Adrenal gland (tissue), 19 donors: ENCODE measurements around the gene LAD1. TPM values are rescaled to one million over a fixed set of nuclear protein-coding genes. Genes with fewer than 3 reads are reported as not detected.

Source experiments
- DNase-seq, 7 donors: peaks; one replicate each; pipeline ENCODE4 v3.0.0-alpha.2; 2019 to 2020
- H3K27ac ChIP-seq, 5 donors: fragments of 200-600 bp; sonication (generic) in 4 of 5; 1 replicate in 3 of 5; 2 replicates in 2 of 5; pipeline versions ENCODE4 v1.5.1 to v1.8.0; 2016 to 2020; ENCODE audit warnings: mild to moderate bottlenecking in 1 of 5
- H3K27me3 ChIP-seq: fragments of 200-600 bp; 2 replicates; pipeline ENCODE4 v1.8.0; 2021
- H3K36me3 ChIP-seq, 2 donors: fragments of 200-600 bp; replicated peaks in 1 of 2; 1 replicate in 1 of 2; 2 replicates in 1 of 2; pipeline versions ENCODE4 v1.5.1 to v1.8.0; 2018 to 2022
- H3K4me1 ChIP-seq, 2 donors: fragments of 200-600 bp; replicated peaks in 1 of 2; 1 replicate in 1 of 2; 2 replicates in 1 of 2; pipeline versions ENCODE4 v1.5.1 to v1.8.0; 2018 to 2021
- H3K4me3 ChIP-seq, 4 donors: fragments of 200-600 bp; sonication (generic) in 3 of 4; one replicate each; pipeline ENCODE4 v1.5.1; 2016 to 2018
- H3K9me3 ChIP-seq, 3 donors: fragments of 200-600 bp; sonication (generic) in 1 of 3; replicated peaks in 1 of 3; 1 replicate in 2 of 3; 2 replicates in 1 of 3; pipeline versions ENCODE4 v1.5.1 to v1.8.0; 2016 to 2021
- POLR2A ChIP-seq, 2 donors: fragments of 450-650 bp; IDR thresholded peaks; one replicate each; pipeline ENCODE4 v1.6.1; 2017; ENCODE audit warnings: antibody characterized with exemption in 2 of 2, mild to moderate bottlenecking in 2 of 2, moderate library complexity in 1 of 2
- WGBS, 4 donors: extraction: QIAGEN DNeasy Blood & Tissue Kit in 2 of 4; methylation state at CpG; one replicate each; pipeline versions ENCODE4 v1.1.5 to v1.1.7; 2013 to 2017; 5-methylcytosine and 5-hydroxymethylcytosine counted together
- intact Hi-C, 2 donors: fragments of 100-400 bp; cut with DNase I; formaldehyde crosslinking; loops; one replicate each; pipeline versions ENCODE4 v1.14.1 to v1.15.0; 2022 to 2023
- long read RNA-seq, 10 donors: library from polyadenylated mRNA in 3 of 10; unstranded in 2 of 10; stranded (forward) in 1 of 10; transcript quantifications; one replicate each; pipeline ENCODE4 v2.0.0 and lab custom pipeline, GENCODE V29; 2021 to 2026
- polyA plus RNA-seq, 3 donors: library from polyadenylated mRNA; stranded (reverse); fragments of 200-250 nt in 2 of 3; fragments of 350-450 nt in 1 of 3; fragmentation: Illumina TruSeq in 1 of 3; extraction: RNeasy Lipid Tissue Mini Kit (QIAGEN cat#74804) in 1 of 3; gene quantifications; one replicate each; pipeline ENCODE4 v1.2.3, GENCODE V29; 2013 to 2014
- total RNA-seq, 9 donors: library from RNA; depleted of rRNA in 4 of 9; stranded (reverse); fragments of >200 nt in 4 of 9; fragments of 120-200 nt in 1 of 9; fragmentation: NEBNext Ultra II Directional in 1 of 9; extraction: Animal tissue kit (Norgen Biotek cat#: 25700) in 1 of 9; gene quantifications; one replicate each; pipeline versions ENCODE4 v1.1.0 to v1.2.4, GENCODE V29; 2013 to 2023
- TF ChIP-seq, protein P1 (sequence below), 6 experiments: fragments of 450-650 bp in 4 of 6; fragments of 200-600 bp in 2 of 6; sonication (generic) in 1 of 6; IDR thresholded peaks; 1 replicate in 5 of 6; 2 replicates in 1 of 6; pipeline versions ENCODE4 v1.5.1 to v1.8.0; 2016 to 2021; ENCODE audit warnings: antibody characterized with exemption in 6 of 6, mild to moderate bottlenecking in 2 of 6, moderate library complexity in 1 of 6
- donor health status: healthy with polysubstance abuse.
- donor health status: Bipolar disorder and iron deficiency.
- donor health status: DM: yes; HTN: yes; CAD: no.
- donor health status: DM: no; HTN: no; CAD: no.
- donor health status: DM: no; HTN: no; CAD: no.
- donor health status: DM: yes; HTN: yes; CAD: no.

Gene LAD1, protein sequence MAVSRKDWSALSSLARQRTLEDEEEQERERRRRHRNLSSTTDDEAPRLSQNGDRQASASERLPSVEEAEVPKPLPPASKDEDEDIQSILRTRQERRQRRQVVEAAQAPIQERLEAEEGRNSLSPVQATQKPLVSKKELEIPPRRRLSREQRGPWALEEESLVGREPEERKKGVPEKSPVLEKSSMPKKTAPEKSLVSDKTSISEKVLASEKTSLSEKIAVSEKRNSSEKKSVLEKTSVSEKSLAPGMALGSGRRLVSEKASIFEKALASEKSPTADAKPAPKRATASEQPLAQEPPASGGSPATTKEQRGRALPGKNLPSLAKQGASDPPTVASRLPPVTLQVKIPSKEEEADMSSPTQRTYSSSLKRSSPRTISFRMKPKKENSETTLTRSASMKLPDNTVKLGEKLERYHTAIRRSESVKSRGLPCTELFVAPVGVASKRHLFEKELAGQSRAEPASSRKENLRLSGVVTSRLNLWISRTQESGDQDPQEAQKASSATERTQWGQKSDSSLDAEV
- under 1 TPM in 3 of 9 donors, not detected in 6; 0.11 to 0.61 (median 0.54) TPM for total RNA-seq
- polyA plus RNA-seq = under 1 TPM in 2 of 3 donors, not detected in 1; 0.08 to 0.17 TPM
- long read RNA-seq, donor 1 = 0 reads
- long read RNA-seq, donor 2 = 0 reads
- long read RNA-seq, donor 3 = 0 reads
- long read RNA-seq, donor 4 = 0 reads
- long read RNA-seq, donor 5 = 0 reads
- long read RNA-seq, donor 6 = 0 reads
- long read RNA-seq, donor 7 = 0 reads
- long read RNA-seq, donor 8 = 0 reads
- long read RNA-seq, donor 9 = 0 reads
- long read RNA-seq, donor 10 = 0 reads

- DNase-seq = no peak
- Histone ChIP-seq H3K27ac (no peak within 1 kb of the TSS), H3K36me3 (no peaks in the 10 kb centered on the region), H3K27me3 (peaks cover 33% of the 10 kb centered on the region), H3K4me3 (peak within 1 kb of the TSS in 1 of 4 donors; percentile 29), H3K9me3 (no peaks in the 10 kb centered on the region), H3K4me1 (peaks cover 0 to 7% of the 10 kb centered on the region in 2 donors)
- no peak for TF ChIP-seq POLR2A (IDR thresholded peaks at IDR 0.05)
- TF ChIP-seq, protein P1, sequence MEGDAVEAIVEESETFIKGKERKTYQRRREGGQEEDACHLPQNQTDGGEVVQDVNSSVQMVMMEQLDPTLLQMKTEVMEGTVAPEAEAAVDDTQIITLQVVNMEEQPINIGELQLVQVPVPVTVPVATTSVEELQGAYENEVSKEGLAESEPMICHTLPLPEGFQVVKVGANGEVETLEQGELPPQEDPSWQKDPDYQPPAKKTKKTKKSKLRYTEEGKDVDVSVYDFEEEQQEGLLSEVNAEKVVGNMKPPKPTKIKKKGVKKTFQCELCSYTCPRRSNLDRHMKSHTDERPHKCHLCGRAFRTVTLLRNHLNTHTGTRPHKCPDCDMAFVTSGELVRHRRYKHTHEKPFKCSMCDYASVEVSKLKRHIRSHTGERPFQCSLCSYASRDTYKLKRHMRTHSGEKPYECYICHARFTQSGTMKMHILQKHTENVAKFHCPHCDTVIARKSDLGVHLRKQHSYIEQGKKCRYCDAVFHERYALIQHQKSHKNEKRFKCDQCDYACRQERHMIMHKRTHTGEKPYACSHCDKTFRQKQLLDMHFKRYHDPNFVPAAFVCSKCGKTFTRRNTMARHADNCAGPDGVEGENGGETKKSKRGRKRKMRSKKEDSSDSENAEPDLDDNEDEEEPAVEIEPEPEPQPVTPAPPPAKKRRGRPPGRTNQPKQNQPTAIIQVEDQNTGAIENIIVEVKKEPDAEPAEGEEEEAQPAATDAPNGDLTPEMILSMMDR (IDR thresholded peaks at IDR 0.05) = no peak
- 4 to 19% (median 12%) methylated on average over 3 to 25 of the region's 25 CpGs; no CpG with 5 or more reads in 1 of the 4 donors for WGBS, 4 donors
- intact Hi-C loops = no loop called here
Observed at GRCh38 chr1:201399018-201399351, at the start of gene LAD1. Gene LAD1 (minus strand): TSS chr1:201399324. CDS start chr1:201399306, 18 bp downstream.

DNA sequence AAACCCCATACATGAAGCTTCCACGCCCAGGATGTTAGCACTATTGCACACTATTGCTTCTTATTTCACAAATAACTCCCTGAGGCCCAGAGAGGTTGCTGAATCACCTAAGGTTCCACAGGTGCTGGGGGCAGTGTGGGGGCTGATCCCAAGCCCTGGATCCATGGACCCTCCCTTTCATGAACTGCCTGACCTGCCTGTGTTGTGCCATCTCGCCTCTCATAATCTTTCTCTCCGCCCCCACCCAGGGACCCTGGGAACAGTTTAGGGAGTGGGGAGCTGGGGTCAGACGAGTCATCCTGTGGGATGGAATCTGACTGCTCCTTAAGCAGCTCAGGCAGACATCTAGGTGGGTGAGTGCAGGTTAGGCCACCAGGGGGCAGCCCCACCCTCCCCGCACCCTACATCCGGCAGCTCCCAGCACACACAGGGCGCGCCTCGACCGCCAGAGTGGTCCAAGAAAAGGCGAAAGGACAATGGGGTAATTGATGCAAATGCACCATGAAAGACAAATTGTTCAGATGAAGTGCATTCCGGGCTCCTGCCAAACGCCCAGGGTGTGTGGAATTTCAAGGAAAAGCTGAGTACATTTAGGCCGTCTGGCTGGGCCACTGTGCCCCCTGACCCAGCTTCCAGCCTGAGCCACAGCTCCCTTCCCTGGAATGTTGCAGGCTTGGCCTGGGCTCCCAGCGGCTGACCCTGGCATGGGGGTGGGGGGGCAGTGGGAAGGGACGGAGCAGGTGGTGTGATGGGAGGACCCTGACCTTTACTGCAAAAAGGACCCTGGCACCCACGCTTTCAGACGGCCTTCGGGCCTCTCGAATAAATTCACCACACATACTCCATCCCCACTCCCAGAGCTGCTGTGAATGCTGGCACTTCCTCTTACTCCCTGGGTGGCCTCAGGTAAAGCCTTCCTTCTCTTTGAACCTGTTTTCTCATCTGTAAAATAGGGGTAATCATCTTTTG, 49.1 kb upstream of the LAD1 start:
- no peaks in the 10 kb centered on the region for H3K36me3 ChIP-seq
- no peaks in the 10 kb centered on the region for H3K9me3 ChIP-seq
- peaks cover 0 to 6% of the 10 kb centered on the region in 2 donors for H3K4me1 ChIP-seq
- peak overlapping the region in 1 of 5 donors; percentile 77 for H3K27ac ChIP-seq
- TF ChIP-seq, protein P1 (IDR thresholded peaks at IDR 0.05) = peak; percentile 54 to 79 (median 64)
- no peak for TF ChIP-seq POLR2A (IDR thresholded peaks at IDR 0.05)
- intact Hi-C loops = no loop called here
- WGBS, 4 donors = 34 to 39% (median 37%) methylated on average over 14 to 20 of the region's 20 CpGs
- no peak overlapping the region for H3K4me3 ChIP-seq
- peak; percentile 53 to 86 (median 65) for DNase-seq
- no peaks in the 10 kb centered on the region for H3K27me3 ChIP-seq

DNA sequence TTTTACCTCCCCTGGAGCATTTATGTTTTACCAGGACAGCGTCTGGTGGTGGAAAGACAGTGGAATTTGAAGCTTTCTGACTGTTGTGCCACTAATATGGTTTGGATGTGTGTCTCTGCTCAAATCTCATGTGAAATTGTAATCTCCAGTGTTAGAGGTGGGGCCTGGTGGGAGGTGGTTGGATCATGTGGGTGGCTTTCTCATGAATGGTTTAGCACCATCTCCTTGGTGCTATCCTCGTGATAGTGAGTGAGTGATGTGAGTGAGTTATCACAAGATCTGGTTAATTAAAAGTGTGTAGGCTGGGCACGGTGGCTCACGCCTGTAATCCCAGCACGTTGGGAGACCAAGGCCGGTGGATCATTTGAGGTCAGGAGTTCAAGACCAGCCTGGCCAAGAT, 46.2 kb upstream of the LAD1 start:
- H3K9me3 ChIP-seq = no peaks in the 10 kb centered on the region
- TF ChIP-seq, protein P1 (IDR thresholded peaks at IDR 0.05) = no peak
- TF ChIP-seq POLR2A (IDR thresholded peaks at IDR 0.05) = no peak
- H3K36me3 ChIP-seq = no peaks in the 10 kb centered on the region
- DNase-seq = no peak
- H3K4me1 ChIP-seq = no peaks in the 10 kb centered on the region
- 85 to 94% (median 89%) methylated on average over 6 of the region's 6 CpGs for WGBS, 4 donors
- no peak overlapping the region for H3K4me3 ChIP-seq
- no peak overlapping the region for H3K27ac ChIP-seq
- no peaks in the 10 kb centered on the region for H3K27me3 ChIP-seq
- intact Hi-C loops = no loop called here
